ENCODE measurements around the gene SIT1.

SIT1 gene

DNA sequence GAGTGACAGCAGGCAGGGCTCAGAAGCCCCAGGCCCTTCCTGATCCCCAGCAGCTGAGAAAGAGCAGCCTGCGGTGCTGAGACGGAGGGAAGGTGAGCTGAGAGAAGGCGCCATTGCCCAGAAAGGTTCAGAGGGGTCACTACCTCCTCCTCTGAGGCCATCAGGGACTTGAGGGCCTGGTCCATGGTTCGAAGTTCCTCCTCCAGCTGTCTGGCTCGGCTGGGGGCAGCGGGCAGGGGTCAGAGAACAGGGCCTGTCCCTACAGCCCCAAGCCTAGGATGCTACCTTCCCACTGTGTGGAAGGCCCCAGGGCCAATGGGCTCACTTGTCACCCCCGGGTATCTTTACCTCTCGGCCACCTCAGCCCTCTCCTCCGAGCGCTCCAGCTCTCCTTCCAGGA is 34.2 kb upstream of the SIT1 start:
- Histone ChIP-seq H4K20me1 (ENCODE audit: insufficient read depth) (no peaks in the 10 kb centered on the region), H3K9ac (no peak overlapping the region), H3K4me1 (ENCODE audit: low read depth, poor library complexity, severe bottlenecking) (no peaks in the 10 kb centered on the region), H3K4me2 (no peak overlapping the region), H3K4me3 (IDR thresholded peaks at IDR 0.05; ENCODE audit: insufficient read depth, low read depth, low read length) (no peak overlapping the region), H3K36me3 (ENCODE audit: insufficient read depth) (no peaks in the 10 kb centered on the region), H3K27ac (no peak overlapping the region), H3K27me3 (ENCODE audit: insufficient read depth, low read depth) (no peaks in the 10 kb centered on the region), H3K79me2 (ENCODE audit: insufficient read depth, low read depth) (no peaks in the 10 kb centered on the region), H2AFZ (ENCODE audit: low read depth) (no peak overlapping the region)
- TF ChIP-seq, protein P1, sequence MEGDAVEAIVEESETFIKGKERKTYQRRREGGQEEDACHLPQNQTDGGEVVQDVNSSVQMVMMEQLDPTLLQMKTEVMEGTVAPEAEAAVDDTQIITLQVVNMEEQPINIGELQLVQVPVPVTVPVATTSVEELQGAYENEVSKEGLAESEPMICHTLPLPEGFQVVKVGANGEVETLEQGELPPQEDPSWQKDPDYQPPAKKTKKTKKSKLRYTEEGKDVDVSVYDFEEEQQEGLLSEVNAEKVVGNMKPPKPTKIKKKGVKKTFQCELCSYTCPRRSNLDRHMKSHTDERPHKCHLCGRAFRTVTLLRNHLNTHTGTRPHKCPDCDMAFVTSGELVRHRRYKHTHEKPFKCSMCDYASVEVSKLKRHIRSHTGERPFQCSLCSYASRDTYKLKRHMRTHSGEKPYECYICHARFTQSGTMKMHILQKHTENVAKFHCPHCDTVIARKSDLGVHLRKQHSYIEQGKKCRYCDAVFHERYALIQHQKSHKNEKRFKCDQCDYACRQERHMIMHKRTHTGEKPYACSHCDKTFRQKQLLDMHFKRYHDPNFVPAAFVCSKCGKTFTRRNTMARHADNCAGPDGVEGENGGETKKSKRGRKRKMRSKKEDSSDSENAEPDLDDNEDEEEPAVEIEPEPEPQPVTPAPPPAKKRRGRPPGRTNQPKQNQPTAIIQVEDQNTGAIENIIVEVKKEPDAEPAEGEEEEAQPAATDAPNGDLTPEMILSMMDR (conservative IDR thresholded peaks at IDR 0.05; ENCODE audit: low read depth, low read length): no peak

DNA sequence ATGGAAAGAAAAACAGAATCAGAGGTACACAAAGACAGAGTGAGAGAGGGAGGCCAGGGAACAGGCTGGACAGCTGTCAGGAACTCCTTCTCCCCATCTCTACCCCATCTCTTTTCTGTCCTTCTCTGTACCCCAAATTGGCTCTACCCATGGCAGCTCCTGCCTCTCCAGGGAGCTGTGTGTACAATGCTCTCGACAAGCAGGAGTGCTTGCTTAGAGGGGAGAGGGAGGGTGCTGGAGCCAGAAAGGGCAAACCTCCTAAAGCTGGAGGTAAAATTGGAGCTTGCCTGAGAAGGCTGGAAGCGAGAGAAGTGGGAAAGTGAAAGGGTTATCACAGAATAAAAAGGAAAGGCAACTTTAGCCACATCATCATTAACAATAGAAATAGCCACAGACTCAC is 32.6 kb upstream of the SIT1 start:
- Histone ChIP-seq H3K27me3 (ENCODE audit: insufficient read depth, low read depth) (no peaks in the 10 kb centered on the region), H3K79me2 (ENCODE audit: insufficient read depth, low read depth) (no peaks in the 10 kb centered on the region), H3K4me1 (ENCODE audit: low read depth, poor library complexity, severe bottlenecking) (no peaks in the 10 kb centered on the region), H4K20me1 (ENCODE audit: insufficient read depth) (no peaks in the 10 kb centered on the region), H3K9ac (no peak overlapping the region), H3K36me3 (ENCODE audit: insufficient read depth) (no peaks in the 10 kb centered on the region), H3K4me2 (no peak overlapping the region), H3K27ac (no peak overlapping the region), H2AFZ (ENCODE audit: low read depth) (no peak overlapping the region), H3K4me3 (IDR thresholded peaks at IDR 0.05; ENCODE audit: insufficient read depth, low read depth, low read length) (no peak overlapping the region)
- TF ChIP-seq, protein P1 (conservative IDR thresholded peaks at IDR 0.05; ENCODE audit: low read depth, low read length): no peak

DNA sequence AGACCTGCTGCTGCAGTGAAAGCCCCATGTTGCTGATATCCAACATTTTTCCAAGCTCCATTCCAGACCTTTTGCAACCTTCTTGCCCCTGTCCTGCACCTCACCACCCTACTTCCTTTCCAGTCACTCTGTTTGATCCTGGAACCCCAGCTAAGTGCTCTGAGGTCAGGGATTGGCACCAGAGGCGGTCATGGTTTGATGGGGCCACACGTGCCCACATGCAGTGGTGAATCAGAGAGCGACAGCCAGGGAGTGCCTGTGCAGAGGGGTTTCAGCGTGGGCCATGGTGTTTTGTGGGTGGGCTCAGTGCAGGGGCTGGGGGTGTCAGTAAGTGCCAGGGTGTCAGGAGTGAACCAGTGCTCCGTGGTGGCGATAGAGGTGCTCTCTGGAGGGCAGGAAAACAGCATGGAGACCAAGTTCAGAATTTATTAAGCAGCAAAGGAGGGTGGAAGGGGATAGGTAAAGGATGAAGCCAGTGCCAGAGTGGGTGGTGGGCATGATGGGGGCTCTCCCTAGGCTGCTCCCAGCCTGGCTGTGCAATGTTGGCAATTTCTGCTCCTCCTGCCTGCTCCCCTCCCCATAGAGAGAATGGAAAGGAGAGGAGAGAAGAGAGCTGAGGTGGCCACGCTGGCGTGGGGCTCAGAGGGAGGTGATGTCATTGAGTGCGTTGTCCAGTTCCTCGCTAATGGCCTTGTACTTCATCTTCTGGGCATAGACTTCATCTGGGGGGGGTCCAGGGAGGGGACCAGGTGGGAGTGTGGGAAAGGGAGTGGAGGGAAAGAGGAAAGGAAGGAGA is 32.0 kb upstream of the SIT1 start:
- Histone ChIP-seq H3K4me1 (ENCODE audit: low read depth, poor library complexity, severe bottlenecking) (no peaks in the 10 kb centered on the region), H3K27ac (no peak overlapping the region)

DNA sequence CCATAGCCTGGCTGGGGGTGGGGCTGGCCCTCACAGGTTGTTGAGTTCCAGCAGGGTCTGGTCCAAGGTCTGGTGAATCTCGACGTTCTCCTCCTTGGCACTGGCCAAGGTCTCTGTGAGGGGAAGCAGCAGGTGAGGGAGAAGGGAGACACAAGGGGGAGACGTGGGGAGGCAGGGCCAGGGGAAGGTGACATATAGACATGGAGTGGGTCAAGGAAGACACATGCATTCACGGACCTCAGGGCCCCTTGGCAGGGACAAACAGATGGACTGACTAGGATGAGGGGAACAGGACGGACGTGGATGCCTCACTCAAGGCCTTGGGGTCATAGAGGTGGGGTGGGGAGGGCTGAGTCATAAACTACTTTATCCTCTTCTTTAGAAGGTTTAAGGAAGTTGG is 31.3 kb upstream of the SIT1 start:
- no peaks in the 10 kb centered on the region for H3K27me3 ChIP-seq (ENCODE audit: insufficient read depth, low read depth)
- no peak overlapping the region for H3K27ac ChIP-seq
- no peaks in the 10 kb centered on the region for H3K4me1 ChIP-seq (ENCODE audit: low read depth, poor library complexity, severe bottlenecking)
- H3K4me2 ChIP-seq: no peak overlapping the region
- H4K20me1 ChIP-seq (ENCODE audit: insufficient read depth): no peaks in the 10 kb centered on the region
- no peak overlapping the region for H2AFZ ChIP-seq (ENCODE audit: low read depth)
- no peaks in the 10 kb centered on the region for H3K36me3 ChIP-seq (ENCODE audit: insufficient read depth)
- TF ChIP-seq, protein P1 (conservative IDR thresholded peaks at IDR 0.05; ENCODE audit: low read depth, low read length): no peak
- no peak overlapping the region for H3K9ac ChIP-seq
- no peak overlapping the region for H3K4me3 ChIP-seq (IDR thresholded peaks at IDR 0.05; ENCODE audit: insufficient read depth, low read depth, low read length)
- H3K79me2 ChIP-seq (ENCODE audit: insufficient read depth, low read depth): no peaks in the 10 kb centered on the region

More for the DNA sequence above, 32.0 kb upstream of the SIT1 start:
- H2AFZ ChIP-seq (ENCODE audit: low read depth): no peak overlapping the region
- no peak overlapping the region for H3K9ac ChIP-seq
- no peak overlapping the region for H3K4me2 ChIP-seq
- no peaks in the 10 kb centered on the region for H4K20me1 ChIP-seq (ENCODE audit: insufficient read depth)
- no peaks in the 10 kb centered on the region for H3K36me3 ChIP-seq (ENCODE audit: insufficient read depth)
- no peak overlapping the region for H3K4me3 ChIP-seq (IDR thresholded peaks at IDR 0.05; ENCODE audit: insufficient read depth, low read depth, low read length)
- H3K27me3 ChIP-seq (ENCODE audit: insufficient read depth, low read depth): no peaks in the 10 kb centered on the region
- no peaks in the 10 kb centered on the region for H3K79me2 ChIP-seq (ENCODE audit: insufficient read depth, low read depth)
- TF ChIP-seq, protein P1 (conservative IDR thresholded peaks at IDR 0.05; ENCODE audit: low read depth, low read length): no peak

Measured in KMS-11 (cell line).